T-helper 9 cell (primary cell): ENCODE results near the gene GCLM.
"Not testable (repeated sequence)": the region's sequence is repeated elsewhere in the genome, so short reads cannot be mapped to it uniquely, and the experiment has no call there.

Source experiments
- DNase-seq: peaks from one replicate; pipeline ENCODE4 v3.0.0-alpha.2; 2020
- total RNA-seq, 2 donors: gene quantifications; one replicate each; lab custom pipeline; 2026; lab: John Stamatoyannopoulos, UW

GCLM gene
- total RNA-seq: 13.5 to 45.3 reads per million in 2 donors

- DNase-seq: peak; percentile 90
These were observed at the start of gene GCLM for GRCh38 chr1:93909146-93910050. Gene GCLM (minus strand): TSS chr1:93909430. CDS start chr1:93909163, 267 bp downstream.

DNA sequence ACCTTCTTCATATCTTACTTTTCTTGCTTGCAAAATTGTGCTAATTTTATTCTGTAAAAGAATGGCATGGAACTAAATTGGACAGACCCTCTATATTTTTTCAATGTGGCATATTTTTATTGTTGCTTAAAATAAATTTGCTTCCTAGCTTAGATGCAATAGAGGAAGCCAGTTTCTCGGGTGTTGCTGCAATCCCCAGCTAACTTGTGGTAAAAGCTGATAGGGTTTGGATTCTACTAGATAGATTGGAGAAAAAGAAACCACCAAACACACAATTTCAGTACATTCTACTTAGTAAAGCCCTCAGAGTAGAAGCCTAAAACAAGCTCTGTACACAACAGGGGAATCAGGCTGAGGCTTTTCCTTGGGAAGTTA is 49.5 kb upstream of the GCLM start:
- no peak for DNase-seq

DNA sequence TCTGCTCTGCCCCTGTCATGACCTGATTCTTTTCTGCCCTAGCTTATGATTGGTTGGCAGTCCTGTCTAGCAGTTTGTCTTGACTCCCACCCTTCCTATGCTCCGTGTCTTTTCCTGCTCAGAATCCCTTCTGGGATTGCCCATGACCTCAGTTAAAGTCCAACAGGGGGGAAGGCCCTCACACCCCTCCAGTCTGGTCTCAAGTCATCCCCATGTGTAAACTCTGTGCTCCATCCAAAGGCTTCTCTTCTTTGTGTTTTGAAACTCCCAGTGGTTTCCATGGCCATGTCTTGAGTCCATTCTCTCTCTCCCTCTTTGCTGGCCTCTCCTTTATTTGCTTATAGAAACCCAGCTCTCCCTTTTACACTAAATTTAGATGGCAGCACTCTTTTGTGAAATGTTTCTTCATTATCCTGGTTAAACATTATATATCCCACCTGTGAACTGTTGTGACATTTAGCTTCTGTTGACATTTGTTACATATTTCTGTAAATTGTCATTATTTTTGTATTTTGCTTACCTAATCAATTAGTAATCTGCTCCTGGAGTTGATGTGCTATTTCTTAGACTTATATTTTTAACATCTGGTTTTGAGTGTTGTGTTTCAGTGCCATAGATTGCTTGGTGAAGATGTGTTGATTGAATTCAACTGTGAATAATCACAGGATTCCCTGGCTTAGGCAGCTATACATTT is 48.9 kb upstream of the GCLM start:
- no peak for DNase-seq

DNA sequence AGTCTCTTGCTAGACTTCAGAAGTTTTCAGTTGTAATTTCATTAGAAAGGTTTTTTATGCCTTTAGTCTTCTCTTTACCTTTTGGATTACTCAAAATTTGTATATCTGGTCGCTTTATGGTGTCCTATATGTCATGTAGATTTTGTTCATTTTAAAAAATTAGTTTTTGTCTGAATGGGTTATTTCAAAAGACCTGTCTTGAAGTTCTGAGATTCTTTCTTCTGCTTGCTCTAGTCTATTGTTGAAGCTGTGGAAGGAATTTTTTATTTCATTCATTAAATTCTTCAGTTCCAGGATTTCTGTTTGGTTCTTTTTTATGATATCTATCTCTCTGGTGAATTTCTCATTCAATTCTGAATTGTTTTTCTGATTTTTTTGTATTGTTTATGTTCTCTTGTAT is 46.5 kb upstream of the GCLM start:
- no peak for DNase-seq

GRCh38 chr1:93947002-93947686 is 37.9 kb upstream of the GCLM start:
- not testable (repeated sequence) for DNase-seq

DNA sequence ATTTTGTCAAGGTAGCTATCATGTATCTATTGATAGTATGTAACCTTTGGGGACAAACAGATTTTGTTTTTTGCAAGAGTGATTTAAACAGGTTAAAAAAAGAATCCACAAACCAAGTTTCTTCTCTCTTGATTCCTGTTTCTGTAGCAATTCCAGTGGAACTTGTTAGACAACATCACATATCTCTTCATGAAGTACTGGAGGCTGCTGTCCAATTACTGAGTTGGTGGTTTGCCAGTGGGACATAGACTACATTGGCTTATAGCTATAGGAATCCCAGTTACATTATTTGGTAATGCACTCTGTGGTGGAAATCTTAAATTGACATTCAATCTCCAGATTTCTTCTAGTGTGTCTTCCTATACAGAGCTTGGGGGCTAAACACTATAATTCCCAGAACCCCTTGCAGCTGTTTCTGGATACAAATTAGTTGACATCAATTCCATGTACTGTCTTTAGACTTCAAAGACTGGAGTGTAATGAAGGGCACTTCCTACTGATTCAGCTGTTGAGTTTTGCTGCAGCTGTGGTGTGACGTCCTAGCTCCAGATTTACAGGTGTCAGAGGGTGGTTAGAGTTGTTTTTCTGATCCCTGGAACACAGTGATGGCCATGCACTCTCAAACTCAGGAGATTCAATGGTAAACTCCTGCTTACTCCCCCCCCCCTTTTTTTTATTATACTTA is 29.4 kb upstream of the GCLM start:
- no peak for DNase-seq

DNA sequence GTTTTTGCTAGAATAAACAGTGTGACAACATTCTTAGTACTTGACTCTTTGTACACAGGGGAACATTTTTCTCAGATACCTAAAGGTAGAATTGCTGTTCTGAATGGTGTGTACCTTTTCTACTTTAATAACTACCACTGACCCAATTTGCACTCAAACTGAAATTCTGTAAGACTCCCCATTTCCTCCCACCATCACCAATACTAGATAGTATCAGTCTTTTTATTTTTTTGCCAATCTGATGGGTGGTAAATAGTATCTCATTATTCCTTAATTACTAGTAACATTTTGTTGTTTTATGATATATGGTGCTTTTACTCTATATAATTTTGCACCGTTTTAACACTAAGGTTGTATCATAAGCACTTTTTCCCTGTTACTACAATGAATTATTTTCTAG is 28.8 kb upstream of the GCLM start:
- no peak for DNase-seq

DNA sequence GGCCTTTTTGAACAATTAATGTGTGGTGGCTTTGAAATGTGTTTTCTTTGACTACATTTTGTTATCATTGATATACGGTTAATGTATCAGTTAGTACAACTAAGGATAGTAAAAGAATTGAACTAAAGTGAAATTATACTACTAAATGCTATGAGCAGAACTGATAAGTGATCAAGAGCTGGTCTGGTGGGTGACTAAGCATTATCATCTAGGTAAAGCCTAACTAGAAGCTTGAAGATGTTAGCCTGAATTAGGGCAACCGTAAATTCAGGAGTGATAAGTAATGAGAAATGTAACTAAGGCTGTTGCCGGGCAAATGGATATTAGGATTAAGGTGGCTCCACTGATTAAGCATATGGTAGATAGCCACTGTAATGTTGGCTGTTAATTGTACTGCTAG is 16.0 kb upstream of the GCLM start:
- no peak for DNase-seq

- DNase-seq: no peak
These were observed 10.6 kb upstream of the GCLM start for GRCh38 chr1:93919780-93920179.

- DNase-seq: no peak
These were observed 8.1 kb upstream of the GCLM start for GRCh38 chr1:93917302-93917701.

DNA sequence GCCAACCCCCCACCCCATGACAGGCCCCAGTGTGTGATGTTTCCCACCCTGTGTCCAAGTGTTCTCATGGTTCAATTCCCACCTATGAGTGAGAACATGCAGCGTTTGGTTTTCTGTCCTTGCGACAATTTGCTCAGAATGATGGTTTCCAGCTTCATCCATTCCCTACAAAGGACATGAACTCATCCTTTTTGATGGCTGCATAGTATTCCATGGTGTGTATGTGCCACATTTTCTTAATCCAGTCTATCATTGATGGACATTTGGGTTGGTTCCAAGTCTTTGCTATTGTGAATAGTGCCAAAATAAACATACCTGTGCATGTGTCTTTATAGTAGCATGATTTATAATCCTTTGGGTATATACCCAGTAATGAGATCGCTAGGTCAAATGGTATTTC is 1.6 kb upstream of the GCLM start:
- not testable (repeated sequence) for DNase-seq

DNA sequence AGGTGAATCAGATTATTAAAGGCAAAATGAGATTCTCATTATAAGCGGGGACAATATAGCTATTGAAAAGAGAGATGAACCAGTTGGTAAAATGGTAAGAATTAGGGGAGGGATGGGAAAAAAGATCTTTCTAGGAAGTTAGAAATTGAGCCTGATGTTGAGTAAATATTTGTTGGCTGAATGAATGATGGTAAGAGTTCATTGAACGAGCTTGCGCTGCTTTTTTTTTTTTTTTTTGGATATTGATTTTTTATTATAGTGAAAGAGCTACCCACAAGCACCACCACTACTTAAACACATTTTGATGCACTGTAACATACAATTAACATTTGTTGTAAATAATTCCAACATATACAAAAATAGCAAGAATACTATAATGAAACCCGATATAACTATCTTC is 1.1 kb upstream of the GCLM start:
- no peak for DNase-seq

DNA sequence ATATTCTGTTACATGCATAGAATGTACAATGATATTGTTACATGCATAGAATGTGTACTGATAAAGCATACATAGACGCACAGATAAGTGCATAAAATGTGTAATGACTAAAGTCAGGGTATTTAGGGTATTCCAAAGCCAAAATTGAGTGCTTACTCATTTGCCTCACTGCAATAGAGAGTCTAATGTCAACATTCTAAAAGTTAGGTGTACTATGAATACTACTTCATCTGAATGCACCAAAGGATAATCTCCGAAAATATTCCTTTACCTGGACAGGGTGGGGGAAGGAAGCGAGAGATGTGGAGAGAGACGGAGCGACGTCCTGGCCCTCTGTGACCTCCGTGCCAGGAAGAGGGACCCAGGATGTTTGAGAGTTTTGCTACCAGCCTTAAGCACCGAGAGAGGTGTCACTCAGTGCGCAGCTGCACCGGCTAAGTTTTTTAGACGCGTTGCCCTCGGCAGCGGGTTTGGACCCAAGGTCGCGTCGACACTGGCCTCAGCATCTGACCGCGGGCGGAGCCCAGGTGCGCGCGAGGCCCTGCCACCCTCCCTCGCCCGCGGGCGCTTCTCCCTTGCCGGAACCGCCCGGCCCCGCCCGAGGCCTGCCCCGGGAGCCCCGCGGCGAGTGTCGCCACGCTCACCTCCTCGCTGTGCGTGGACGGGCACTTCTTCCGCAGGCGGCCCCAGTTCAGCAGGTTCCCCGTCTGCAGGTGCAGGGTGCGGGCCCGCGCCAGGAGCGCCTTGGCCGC is 660 bp downstream of the GCLM start:
- DNase-seq: peak; percentile 37

DNA sequence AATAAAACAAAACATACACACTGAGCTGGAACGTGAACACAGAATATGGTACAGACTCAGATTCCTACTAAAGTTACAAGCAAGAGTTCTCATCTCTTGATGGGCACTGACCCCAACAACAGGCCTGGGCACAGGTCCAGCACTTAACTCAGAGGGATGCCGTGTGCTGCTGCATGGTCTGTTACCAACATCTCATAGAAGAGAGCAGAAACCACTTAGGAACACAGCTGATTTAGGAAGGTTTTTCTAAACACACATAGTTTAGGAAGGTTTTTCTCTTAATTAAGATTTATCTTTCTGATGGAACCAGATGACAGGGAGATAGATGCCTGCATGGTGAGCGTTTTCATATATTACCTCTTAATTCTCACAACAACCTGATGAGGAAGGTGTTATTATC is 1.5 kb downstream of the GCLM start:
- DNase-seq: no peak

GRCh38 chr1:93906480-93906879 is 2.8 kb downstream of the GCLM start:
- no peak for DNase-seq

GRCh38 chr1:93905734-93906133 is 3.5 kb downstream of the GCLM start:
- DNase-seq: no peak

- no peak for DNase-seq
These were observed 4.2 kb downstream of the GCLM start for GRCh38 chr1:93905051-93905450.

DNA sequence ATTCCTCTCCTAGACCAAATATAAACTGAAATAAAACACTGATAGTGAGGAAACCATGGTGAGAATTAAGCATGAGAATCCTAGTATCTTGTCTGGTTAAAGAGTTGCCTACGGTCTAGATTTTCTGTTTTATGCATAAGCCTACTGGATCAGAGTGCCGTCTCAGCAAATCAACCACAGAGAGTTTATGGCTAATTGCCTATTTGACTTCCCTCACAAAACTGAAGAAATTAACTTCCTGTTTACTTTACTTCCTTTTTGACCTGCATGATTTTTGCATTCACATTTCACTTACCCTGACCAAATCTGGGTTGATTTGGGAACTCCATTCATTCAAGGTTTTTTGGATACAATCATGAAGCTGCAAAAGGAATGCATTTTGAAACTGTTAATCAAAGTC is 5.0 kb downstream of the GCLM start:
- DNase-seq: no peak

DNA sequence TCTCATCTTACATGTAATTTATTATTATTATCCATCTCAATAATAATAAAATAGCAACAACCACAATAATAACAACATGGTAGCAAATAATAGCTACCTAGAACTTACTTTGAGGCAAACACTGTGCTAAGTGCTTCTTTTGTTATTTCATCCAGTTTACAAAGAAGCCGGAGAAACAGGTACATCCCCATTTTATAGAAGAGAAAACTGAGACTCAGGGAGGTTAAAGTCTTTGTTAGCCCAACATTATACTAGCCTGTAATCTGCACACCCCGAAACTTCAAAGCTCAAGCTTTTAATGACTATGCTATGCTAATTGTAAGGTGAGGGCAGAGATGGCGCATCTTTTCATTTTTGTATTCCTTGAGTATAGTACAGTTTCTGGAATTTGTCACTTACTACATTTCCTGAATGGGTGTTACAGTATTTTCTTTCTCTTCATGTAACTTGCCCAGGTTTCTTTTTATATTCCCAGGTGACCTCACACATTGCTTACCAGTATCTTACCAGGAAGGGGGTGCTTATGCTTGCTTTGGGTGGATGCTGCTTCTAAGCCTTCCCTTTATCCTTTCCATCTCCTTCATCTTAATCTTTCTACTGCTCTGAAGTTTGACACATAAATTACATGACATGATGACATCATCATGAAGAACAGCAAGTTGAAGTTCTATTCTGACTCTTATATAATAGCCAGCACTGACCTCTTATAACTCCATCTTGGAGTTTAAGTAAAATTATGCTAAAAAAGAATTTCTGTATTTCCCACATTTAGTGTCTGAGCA is 8.3 kb downstream of the GCLM start:
- DNase-seq: no peak

- DNase-seq: no peak
These were observed 9.6 kb downstream of the GCLM start for GRCh38 chr1:93899543-93900207.

GRCh38 chr1:93888900-93889299 is 20.3 kb downstream of the GCLM start:
- DNase-seq: no peak
